GM08714 (cell line): ENCODE measurements around the gene FAM25A.
"Not testable (repeated sequence)": the region's sequence is repeated elsewhere in the genome, so short reads cannot be mapped to it uniquely, and the experiment has no call there.

Experiments used
- H3K4me3 ChIP-seq: fragments of 200-500 bp; sonication (Bioruptor generic); 2 replicates; pipeline ENCODE4 v1.5.1; 2014; ENCODE audit warnings: mild to moderate bottlenecking, low read length, inconsistent platforms
- ZNF274 ChIP-seq: IDR thresholded peaks from 2 replicates; pipeline ENCODE4 v1.6.1; 2012; ENCODE audit warnings: mild to moderate bottlenecking, low read depth, low read length

Gene FAM25A

GRCh38 chr10:86992929-86993328, 27.2 kb upstream of the FAM25A start:
- TF ChIP-seq ZNF274, result no peak
- H3K4me3 ChIP-seq, result no peak overlapping the region

GRCh38 chr10:86999802-87000403, 20.2 kb upstream of the FAM25A start:
- H3K4me3 ChIP-seq, result not testable (repeated sequence)

GRCh38 chr10:87000491-87000890, 19.6 kb upstream of the FAM25A start:
- H3K4me3 ChIP-seq, result no peak overlapping the region

GRCh38 chr10:87007124-87007523, 13.0 kb upstream of the FAM25A start:
- not testable (repeated sequence) for H3K4me3 ChIP-seq

More at GRCh38 chr10:87000491-87000890, 19.6 kb upstream of the FAM25A start:
- TF ChIP-seq ZNF274, result no peak

GRCh38 chr10:87007674-87008073, 12.4 kb upstream of the FAM25A start:
- not testable (repeated sequence) for H3K4me3 ChIP-seq

- H3K4me3 ChIP-seq, result not testable (repeated sequence)
Observed at GRCh38 chr10:87008303-87008702, 11.8 kb upstream of the FAM25A start.

GRCh38 chr10:87009134-87009696, 10.9 kb upstream of the FAM25A start:
- H3K4me3 ChIP-seq, result not testable (repeated sequence)

GRCh38 chr10:87013528-87013927, 6.6 kb upstream of the FAM25A start:
- H3K4me3 ChIP-seq, result not testable (repeated sequence)

GRCh38 chr10:87014986-87015716, 4.9 kb upstream of the FAM25A start:
- not testable (repeated sequence) for H3K4me3 ChIP-seq

GRCh38 chr10:87018127-87018526, 2.0 kb upstream of the FAM25A start:
- not testable (repeated sequence) for H3K4me3 ChIP-seq

- not testable (repeated sequence) for H3K4me3 ChIP-seq
Observed at GRCh38 chr10:87019066-87019465, 1.0 kb upstream of the FAM25A start.

- H3K4me3 ChIP-seq, result not testable (repeated sequence)
Observed at GRCh38 chr10:87019504-87019903, 590 bp upstream of the FAM25A start.

- not testable (repeated sequence) for H3K4me3 ChIP-seq
Observed at GRCh38 chr10:87025285-87025958, 5.3 kb downstream of the FAM25A start.

GRCh38 chr10:87026747-87027508, 6.8 kb downstream of the FAM25A start:
- H3K4me3 ChIP-seq, result not testable (repeated sequence)

- not testable (repeated sequence) for H3K4me3 ChIP-seq
Observed at GRCh38 chr10:87030419-87030818, 10.3 kb downstream of the FAM25A start.
